WTC11 (cell line): ENCODE data around the gene LRRIQ4. TPM values are rescaled to one million over a fixed set of nuclear protein-coding genes. Genes with fewer than 3 reads are reported as not detected.

ENCODE experiments used
- ATAC-seq: fragments of 200-7000 bp; cut with Tn5 transposase; 2 replicates; pipeline ENCODE4 v1.10.0; 2021; ENCODE audit warnings: mild to moderate bottlenecking, moderate library complexity
- CTCF ChIA-PET: fragments of 300-600 bp; sonication (Branson Sonifier 250); formaldehyde crosslinking; loops from one replicate; lab custom pipeline; 2021; ENCODE audit warnings: antibody characterized with exemption; lab: Charles Lee
- POLR2A ChIA-PET: fragments of 350-600 bp; sonication (Branson Sonifier 250); formaldehyde crosslinking; loops from one replicate; lab custom pipeline; 2021; ENCODE audit warnings: antibody characterized with exemption; lab: Charles Lee
- DNase-seq: peaks from one replicate; pipeline ENCODE4 v3.0.0; 2021; ENCODE audit warnings: low spot score
- H3K27ac Mint-ChIP-seq: 2 replicates; pipeline ENCODE4 v1.8.0; 2021; ENCODE audit warnings: mixed read lengths
- H3K27me3 Mint-ChIP-seq: 2 replicates; pipeline ENCODE4 v1.8.0; 2021; ENCODE audit warnings: low read depth, mild to moderate bottlenecking, moderate library complexity, mixed read lengths
- H3K36me3 Mint-ChIP-seq: 2 replicates; pipeline ENCODE4 v1.8.0; 2021; ENCODE audit warnings: mixed read lengths
- H3K4me1 Mint-ChIP-seq: 2 replicates; pipeline ENCODE4 v1.8.0; 2022; ENCODE audit warnings: mixed read lengths
- H3K4me3 Mint-ChIP-seq: 2 replicates; pipeline ENCODE4 v1.8.0; 2021; ENCODE audit warnings: mild to moderate bottlenecking, moderate library complexity, mixed read lengths
- H3K9me3 Mint-ChIP-seq: 2 replicates; pipeline ENCODE4 v1.8.0; 2021; ENCODE audit warnings: mixed read lengths
- ATF2 ChIP-seq: sonication (generic); formaldehyde crosslinking; IDR thresholded peaks from 2 replicates; pipeline ENCODE4 v1.8.1; 2022; ENCODE audit warnings: low read depth, missing genetic modification reagents, borderline replicate concordance
- CBFB ChIP-seq: sonication (generic); formaldehyde crosslinking; IDR thresholded peaks from 2 replicates; pipeline ENCODE4 v1.8.1; 2022; ENCODE audit warnings: mild to moderate bottlenecking, low read depth, missing genetic modification reagents
- E2F1 ChIP-seq: sonication (generic); formaldehyde crosslinking; IDR thresholded peaks from 2 replicates; pipeline ENCODE4 v1.8.0; 2022; ENCODE audit warnings: mild to moderate bottlenecking, missing genetic modification reagents
- E2F5 ChIP-seq: sonication (generic); formaldehyde crosslinking; IDR thresholded peaks from 2 replicates; pipeline ENCODE4 v1.8.1; 2022; ENCODE audit warnings: mild to moderate bottlenecking, moderate library complexity, missing genetic modification reagents
- EMX1 ChIP-seq: fragments of 250-450 bp; sonication (Bioruptor Pico); IDR thresholded peaks from 2 replicates; pipeline ENCODE4 v1.8.0; 2021; ENCODE audit warnings: mild to moderate bottlenecking
- ERG ChIP-seq: fragments of 250-450 bp; sonication (Bioruptor Pico); IDR thresholded peaks from 2 replicates; pipeline ENCODE4 v1.8.0; 2021; ENCODE audit warnings: mild to moderate bottlenecking
- GRHL2 ChIP-seq: fragments of 250-450 bp; sonication (Bioruptor Pico); IDR thresholded peaks from 2 replicates; pipeline ENCODE4 v1.8.0; 2022; ENCODE audit warnings: mild to moderate bottlenecking, moderate library complexity; ENCODE audit not compliant: insufficient replicate concordance, severe bottlenecking
- JUN ChIP-seq: sonication (generic); formaldehyde crosslinking; IDR thresholded peaks from 2 replicates; pipeline ENCODE4 v1.8.0; 2023; ENCODE audit warnings: mild to moderate bottlenecking, missing genetic modification reagents
- PRRX2 ChIP-seq: fragments of 250-450 bp; sonication (Bioruptor Pico); IDR thresholded peaks from 2 replicates; pipeline ENCODE4 v1.8.0; 2021; ENCODE audit warnings: mild to moderate bottlenecking
- SOX15 ChIP-seq: fragments of 250-450 bp; sonication (Bioruptor Pico); IDR thresholded peaks from 2 replicates; pipeline ENCODE4 v1.9.0; 2021; ENCODE audit warnings: mild to moderate bottlenecking
- ZBTB43 ChIP-seq: sonication (generic); formaldehyde crosslinking; IDR thresholded peaks from 2 replicates; pipeline ENCODE4 v1.8.1; 2023; ENCODE audit warnings: mild to moderate bottlenecking, missing genetic modification reagents
- ZNF219 ChIP-seq: sonication (generic); formaldehyde crosslinking; IDR thresholded peaks from 2 replicates; pipeline ENCODE4 v1.8.0; 2023; ENCODE audit warnings: missing genetic modification reagents, mild to moderate bottlenecking, borderline replicate concordance
- ZNF281 ChIP-seq: sonication (generic); formaldehyde crosslinking; IDR thresholded peaks from 2 replicates; pipeline ENCODE4 v1.8.0; 2023; ENCODE audit warnings: mild to moderate bottlenecking, missing genetic modification reagents
- ZNF317 ChIP-seq: sonication (generic); formaldehyde crosslinking; IDR thresholded peaks from 2 replicates; pipeline ENCODE4 v1.8.1; 2023; ENCODE audit warnings: low read depth, mild to moderate bottlenecking, moderate library complexity, missing genetic modification reagents, borderline replicate concordance
- ZNF396 ChIP-seq: fragments of 250-450 bp; sonication (Bioruptor Pico); IDR thresholded peaks from 2 replicates; pipeline ENCODE4 v1.8.0; 2021; ENCODE audit warnings: mild to moderate bottlenecking, moderate library complexity, borderline replicate concordance
- ZNF512 ChIP-seq: sonication (generic); formaldehyde crosslinking; IDR thresholded peaks from 2 replicates; pipeline ENCODE4 v1.8.1; 2022; ENCODE audit warnings: missing genetic modification reagents, borderline replicate concordance
- ZNF532 ChIP-seq: fragments of 250-450 bp; sonication (Bioruptor Pico); IDR thresholded peaks from 2 replicates; pipeline ENCODE4 v1.9.0; 2021; ENCODE audit warnings: mild to moderate bottlenecking, borderline replicate concordance
- total RNA-seq: library from RNA; stranded (reverse); gene quantifications from 3 replicates; pipeline ENCODE4 v1.2.3, GENCODE V29; 2021

The LRRIQ4 gene
- total RNA-seq, 1 experiment from 2014 or later: 0.09 TPM

- TF ChIP-seq ZNF532 (CRISPR knock-in tag): no peak
These were observed 31.9 kb upstream of the LRRIQ4 start (continued) for GRCh38 chr3:169780742-169781141.

- no peaks in the 10 kb centered on the region for H3K9me3 Mint-ChIP-seq
- ChIA-PET POLR2A (no interaction called here), CTCF (no interaction called here)
- H3K27ac Mint-ChIP-seq: no peak overlapping the region
- no peak overlapping the region for H3K4me3 Mint-ChIP-seq
- ATAC-seq (no peak), DNase-seq (no peak)
- no peaks in the 10 kb centered on the region for H3K27me3 Mint-ChIP-seq
- H3K36me3 Mint-ChIP-seq: peaks cover 65% of the 10 kb centered on the region
- peaks cover 4% of the 10 kb centered on the region; the same call in 1 of the 2 replicates for H3K4me1 Mint-ChIP-seq
- TF ChIP-seq ZNF317 (CRISPR knock-in tag) (no peak), ATF2 (CRISPR knock-in tag) (no peak), SOX15 (CRISPR knock-in tag) (no peak), PRRX2 (CRISPR knock-in tag) (no peak), EMX1 (CRISPR knock-in tag) (no peak)
These were observed 31.3 kb upstream of the LRRIQ4 start for GRCh38 chr3:169781209-169781855.

- CTCF ChIA-PET: no interaction called here
- Mint-ChIP-seq H3K4me3 (no peak overlapping the region), H3K27me3 (no peaks in the 10 kb centered on the region)
- TF ChIP-seq ZNF512 (CRISPR knock-in tag): no peak
- TF ChIP-seq ZBTB43 (CRISPR knock-in tag): no peak
- no peak for TF ChIP-seq ZNF219
- TF ChIP-seq E2F5 (CRISPR knock-in tag): no peak
- TF ChIP-seq E2F1 (CRISPR knock-in tag): no peak
- no peak for TF ChIP-seq ZNF396 (CRISPR knock-in tag)
- TF ChIP-seq ERG (CRISPR knock-in tag): no peak
- no peak for TF ChIP-seq ZNF281 (CRISPR knock-in tag)
- no peak for TF ChIP-seq CBFB (CRISPR knock-in tag)
- TF ChIP-seq GRHL2 (CRISPR knock-in tag): no peak
- no peak for TF ChIP-seq JUN (CRISPR knock-in tag)
These were observed 25.6 kb upstream of the LRRIQ4 start for GRCh38 chr3:169787120-169787519.

More at GRCh38 chr3:169787120-169787519, 25.6 kb upstream of the LRRIQ4 start:
- ATAC-seq (no peak), DNase-seq (no peak)
- Mint-ChIP-seq H3K9me3 (no peaks in the 10 kb centered on the region), H3K27ac (no peak overlapping the region), H3K36me3 (peaks cover 35% of the 10 kb centered on the region), H3K4me1 (no peaks in the 10 kb centered on the region)
- POLR2A ChIA-PET: no interaction called here
